ENCODE data around the gene CHST11. TPM values are rescaled to one million over a fixed set of nuclear protein-coding genes. Genes with fewer than 3 reads are reported as not detected.

Gene CHST11
- total RNA-seq, 2 donors from 2014 or later: 2.9 to 4.9 TPM

GRCh38 chr12:104427547-104427938 is 29.2 kb upstream of the CHST11 start:
- Histone ChIP-seq H3K9me3 (no peaks in the 10 kb centered on the region), H3K36me3 (no peaks in the 10 kb centered on the region), H3K4me3 (no peak overlapping the region), H3K27me3 (no peaks in the 10 kb centered on the region), H3K9ac (ENCODE audit: low read depth in 2 of 2, low read length in 2 of 2) (no peak overlapping the region), H3K4me1 (no peaks in the 10 kb centered on the region), H3K27ac (no peak overlapping the region)
- TF ChIP-seq CTCF (IDR thresholded peaks at IDR 0.05): no peak
- no peak for DNase-seq
- intact Hi-C loops (cut with DNase I): no loop called here

- Histone ChIP-seq H3K9me3 (no peaks in the 10 kb centered on the region), H3K4me3 (no peak overlapping the region), H3K27ac (no peak overlapping the region), H3K4me1 (no peaks in the 10 kb centered on the region), H3K27me3 (no peaks in the 10 kb centered on the region), H3K36me3 (no peaks in the 10 kb centered on the region), H3K9ac (ENCODE audit: low read depth in 2 of 2, low read length in 2 of 2) (no peak overlapping the region)
- DNase-seq: no peak
- TF ChIP-seq CTCF (IDR thresholded peaks at IDR 0.05): no peak
- intact Hi-C loops (cut with DNase I): no loop called here
Observed at GRCh38 chr12:104433061-104433460, 23.7 kb upstream of the CHST11 start.

GRCh38 chr12:104434129-104434528 is 22.6 kb upstream of the CHST11 start:
- Histone ChIP-seq H3K4me3 (no peak overlapping the region), H3K9ac (ENCODE audit: low read depth in 2 of 2, low read length in 2 of 2) (no peak overlapping the region), H3K4me1 (no peaks in the 10 kb centered on the region), H3K9me3 (no peaks in the 10 kb centered on the region), H3K27ac (no peak overlapping the region), H3K27me3 (no peaks in the 10 kb centered on the region), H3K36me3 (no peaks in the 10 kb centered on the region)
- no peak for TF ChIP-seq CTCF (IDR thresholded peaks at IDR 0.05)
- intact Hi-C loops (cut with DNase I): no loop called here
- no peak for DNase-seq

- no peaks in the 10 kb centered on the region for H3K9me3 ChIP-seq
- intact Hi-C loops (cut with DNase I): no loop called here
- no peak overlapping the region for H3K4me3 ChIP-seq
Observed at GRCh38 chr12:104435175-104435574, 21.6 kb upstream of the CHST11 start.

GRCh38 chr12:104435765-104436164 is 21.0 kb upstream of the CHST11 start:
- Histone ChIP-seq H3K27ac (no peak overlapping the region), H3K9me3 (no peaks in the 10 kb centered on the region), H3K27me3 (no peaks in the 10 kb centered on the region), H3K4me1 (no peaks in the 10 kb centered on the region), H3K36me3 (no peaks in the 10 kb centered on the region), H3K4me3 (no peak overlapping the region), H3K9ac (ENCODE audit: low read depth in 2 of 2, low read length in 2 of 2) (no peak overlapping the region)
- no peak for DNase-seq
- TF ChIP-seq CTCF (IDR thresholded peaks at IDR 0.05): no peak
- intact Hi-C loops (cut with DNase I): no loop called here

More at GRCh38 chr12:104435175-104435574, 21.6 kb upstream of the CHST11 start:
- Histone ChIP-seq H3K36me3 (no peaks in the 10 kb centered on the region), H3K27me3 (no peaks in the 10 kb centered on the region), H3K27ac (no peak overlapping the region), H3K9ac (ENCODE audit: low read depth in 2 of 2, low read length in 2 of 2) (no peak overlapping the region), H3K4me1 (no peaks in the 10 kb centered on the region)
- DNase-seq: no peak
- no peak for TF ChIP-seq CTCF (IDR thresholded peaks at IDR 0.05)

GRCh38 chr12:104436790-104437189 is 20.0 kb upstream of the CHST11 start:
- TF ChIP-seq CTCF (IDR thresholded peaks at IDR 0.05): no peak

More at GRCh38 chr12:104436790-104437189, 20.0 kb upstream of the CHST11 start:
- intact Hi-C loops (cut with DNase I): no loop called here
- H3K36me3 ChIP-seq: no peaks in the 10 kb centered on the region
- H3K4me3 ChIP-seq: no peak overlapping the region
- DNase-seq: no peak
- no peaks in the 10 kb centered on the region for H3K9me3 ChIP-seq
- no peaks in the 10 kb centered on the region for H3K4me1 ChIP-seq
- no peak overlapping the region for H3K9ac ChIP-seq (ENCODE audit: low read depth in 2 of 2, low read length in 2 of 2)
- no peaks in the 10 kb centered on the region for H3K27me3 ChIP-seq
- no peak overlapping the region for H3K27ac ChIP-seq
